ENCODE results near the gene CPT2.

GRCh38 chr1:53166366-53166765, 30.3 kb upstream of the CPT2 start:
- no peak for TF ChIP-seq POLR2A (IDR thresholded peaks at IDR 0.05)
- no peak for TF ChIP-seq CTCF (IDR thresholded peaks at IDR 0.05)
